Panc1 (cell line): ENCODE results near the gene CKAP5. TPM values are rescaled to one million over a fixed set of nuclear protein-coding genes. Genes with fewer than 3 reads are reported as not detected.

Experiments used
- ATAC-seq: fragments of 200-7000 bp; cut with Tn5 transposase; 2 replicates; pipeline ENCODE4 v1.9.1; 2020; ENCODE audit warnings: mild to moderate bottlenecking, moderate library complexity
- BruUV-seq: library from RNA; stranded (reverse); fragments of 400-500 nt; replicated peaks from 2 replicates; lab custom pipeline; 2021; lab: Mats Ljungman, UMichigan
- CTCF ChIA-PET: fragments of 300-600 bp; sonication (Branson Sonifier 250); formaldehyde crosslinking; loops from one replicate; lab custom pipeline; 2022; ENCODE audit warnings: antibody characterized with exemption; lab: Charles Lee
- POLR2A ChIA-PET: fragments of 300-600 bp; sonication (Branson Sonifier 250); formaldehyde crosslinking; loops from one replicate; lab custom pipeline; 2022; ENCODE audit warnings: antibody characterized with exemption; lab: Charles Lee
- DNase-seq: peaks from one replicate; pipeline ENCODE4 v3.0.0-alpha.2; 2010; ENCODE audit warnings: low read depth, low spot score
- H3K27ac ChIP-seq: 2 replicates; pipeline ENCODE4 v1.5.1; 2011; ENCODE audit warnings: mild to moderate bottlenecking, low read length, inconsistent platforms
- H3K27me3 ChIP-seq: fragments of 200-500 bp; sonication (Bioruptor generic); 2 replicates; pipeline ENCODE4 v1.6.0; 2014; ENCODE audit warnings: low read length, inconsistent platforms; ENCODE audit not compliant: control insufficient read depth, insufficient read depth
- H3K36me3 ChIP-seq: fragments of 200-500 bp; sonication (Bioruptor generic); 2 replicates; pipeline ENCODE4 v1.5.1; 2014; ENCODE audit warnings: inconsistent platforms, mild to moderate bottlenecking, low read length, moderate library complexity; ENCODE audit not compliant: control insufficient read depth, insufficient read depth
- H3K4me1 ChIP-seq: 2 replicates; pipeline ENCODE4 v1.5.1; 2011; ENCODE audit warnings: inconsistent platforms, mild to moderate bottlenecking, low read length, moderate library complexity; ENCODE audit not compliant: control insufficient read depth, insufficient read depth
- H3K4me3 ChIP-seq, 2 experiments: 2 replicates each; pipeline ENCODE4 v1.5.1; 2011 to 2012; ENCODE audit warnings: low read depth in 2 of 2, low read length in 2 of 2, mild to moderate bottlenecking in 2 of 2, inconsistent platforms in 1 of 2, moderate library complexity in 1 of 2
- H3K9me3 ChIP-seq: fragments of 200-500 bp; sonication (Bioruptor generic); 2 replicates; pipeline ENCODE4 v1.5.1; 2014; ENCODE audit warnings: low read depth, mild to moderate bottlenecking, inconsistent platforms, low read length, moderate library complexity; ENCODE audit not compliant: control insufficient read depth, insufficient read depth
- CTCF ChIP-seq: fragments of 450-650 bp; IDR thresholded peaks from 2 replicates; pipeline ENCODE4 v1.5.1; 2017; ENCODE audit warnings: mild to moderate bottlenecking
- POLR2AphosphoS5 ChIP-seq: IDR thresholded peaks from 2 replicates; pipeline ENCODE4 v1.6.1; 2012; ENCODE audit warnings: mild to moderate bottlenecking, low read depth, low read length, moderate library complexity
- REST ChIP-seq, 2 experiments: IDR thresholded peaks; 2 replicates each; pipeline ENCODE4 v1.6.1; 2011 to 2012; ENCODE audit warnings: low read depth in 2 of 2, control low read depth in 1 of 2, low read length in 1 of 2, mild to moderate bottlenecking in 1 of 2, moderate library complexity in 1 of 2; ENCODE audit not compliant: insufficient read depth in 1 of 2
- SIN3A ChIP-seq: IDR thresholded peaks from 2 replicates; pipeline ENCODE4 v1.6.1; 2012; ENCODE audit warnings: low read depth, mild to moderate bottlenecking, low read length, moderate library complexity, borderline replicate concordance; ENCODE audit not compliant: insufficient read depth
- TCF7L2 ChIP-seq: IDR thresholded peaks from 2 replicates; pipeline ENCODE4 v1.6.1; 2011; ENCODE audit warnings: mild to moderate bottlenecking, low read depth, low read length, inconsistent platforms
- in situ Hi-C: cut with HindIII; loops from 2 replicates; pipeline ENCODE4 v1.10.0; 2016; ENCODE audit warnings: low sequenced_read_pairs, low pct_unique_long_range_greater_than_20kb
- intact Hi-C: fragments of 100-400 bp; cut with micrococcal nuclease; formaldehyde crosslinking; loops from one replicate; pipeline ENCODE4 v1.10.0; 2022; ENCODE audit not compliant: unreplicated experiment
- total RNA-seq: library from RNA; stranded (reverse); gene quantifications from one replicate; pipeline ENCODE4 v1.2.1, GENCODE V29; 2021; ENCODE audit not compliant: unreplicated experiment

Gene CKAP5
- total RNA-seq, 1 experiment from 2014 or later: 191 TPM

GRCh38 chr11:46724088-46724487, 122.0 kb downstream of the CKAP5 start:
- intact Hi-C loops: no loop called here

GRCh38 chr11:46723359-46723680, 122.8 kb downstream of the CKAP5 start:
- Histone ChIP-seq H3K4me1 (peaks cover 6% of the 10 kb centered on the region), H3K27ac (no peak overlapping the region)
- DNase-seq: no peak

More at GRCh38 chr11:46724088-46724487, 122.0 kb downstream of the CKAP5 start:
- ATAC-seq: no peak
- H3K4me1 ChIP-seq: no peaks in the 10 kb centered on the region; the same call in 1 of the 2 replicates
- DNase-seq: no peak
- no TSS peak for BruUV-seq
- no peaks in the 10 kb centered on the region for H3K27me3 ChIP-seq
- CTCF ChIA-PET: no interaction called here
- no peak overlapping the region for H3K4me3 ChIP-seq
- H3K36me3 ChIP-seq: no peaks in the 10 kb centered on the region
- TF ChIP-seq REST (IDR thresholded peaks at IDR 0.05; ENCODE audit: insufficient read depth in 1 of 2, low read depth in 2 of 2, low read length in 1 of 2) (no peak), TCF7L2 (no peak), CTCF (no peak), SIN3A (no peak), POLR2AphosphoS5 (no peak)
- H3K27ac ChIP-seq: no peak overlapping the region
- H3K9me3 ChIP-seq: no peaks in the 10 kb centered on the region
- POLR2A ChIA-PET: interaction anchor here (0.7 to 0.9 kb wide), 2 partner anchors 52 to 55 kb away, joined by 7 to 8 read pairs; no protein-coding TSS in a partner anchor
- in situ Hi-C loops: no loop called here

More at GRCh38 chr11:46723359-46723680, 122.8 kb downstream of the CKAP5 start:
- intact Hi-C loops (no loop called here), in situ Hi-C loops (no loop called here)
- ChIA-PET POLR2A (no interaction called here), CTCF (no interaction called here)
- no peaks in the 10 kb centered on the region for H3K36me3 ChIP-seq
- no TSS peak for BruUV-seq
- H3K4me3 ChIP-seq: no peak overlapping the region
- ATAC-seq: no peak
- no peaks in the 10 kb centered on the region for H3K9me3 ChIP-seq
- H3K27me3 ChIP-seq: no peaks in the 10 kb centered on the region
- no peak for TF ChIP-seq REST (IDR thresholded peaks at IDR 0.05; ENCODE audit: insufficient read depth in 1 of 2, low read depth in 2 of 2, low read length in 1 of 2)
- TF ChIP-seq POLR2AphosphoS5: no peak
- no peak for TF ChIP-seq TCF7L2
- no peak for TF ChIP-seq CTCF
- TF ChIP-seq SIN3A: no peak
